ENCODE measurements around the gene PHF12.
"Not testable (repeated sequence)": the region's sequence is repeated elsewhere in the genome, so short reads cannot be mapped to it uniquely, and the experiment has no call there.

PHF12 gene

DNA sequence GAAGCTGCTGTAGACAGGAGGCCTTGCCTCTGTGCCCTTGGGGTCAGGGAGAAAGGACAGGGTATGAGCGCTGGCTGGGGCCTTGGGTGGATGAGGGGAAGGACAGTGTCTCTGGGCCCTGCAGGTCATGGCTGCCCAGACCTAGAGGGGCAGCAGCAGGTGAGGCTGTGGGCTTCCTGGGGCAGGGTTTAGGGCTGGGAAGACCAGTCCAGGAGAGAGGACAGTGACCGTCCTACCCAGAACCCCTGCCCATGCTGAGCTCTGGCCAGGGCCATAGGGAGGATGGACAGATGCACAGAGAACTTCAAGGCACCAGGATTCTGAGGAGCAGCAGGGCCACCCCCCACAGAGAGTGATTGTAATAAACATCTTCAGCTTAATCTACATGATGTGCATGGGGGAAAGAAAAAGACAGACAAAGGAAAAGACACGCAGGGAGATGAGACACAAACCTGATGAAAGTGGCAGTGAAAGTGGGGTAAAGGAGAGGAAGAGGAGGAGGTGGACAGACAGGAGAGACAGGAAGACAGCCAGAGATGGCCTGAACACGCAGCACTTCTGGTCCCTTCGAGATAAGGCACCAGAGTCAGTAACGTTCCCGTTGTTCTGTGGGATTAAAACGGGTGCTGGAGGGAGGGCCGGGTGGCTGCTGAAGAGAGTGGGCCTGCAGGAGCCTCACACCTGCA is 71.3 kb downstream of the PHF12 start:
- no peak for DNase-seq

DNA sequence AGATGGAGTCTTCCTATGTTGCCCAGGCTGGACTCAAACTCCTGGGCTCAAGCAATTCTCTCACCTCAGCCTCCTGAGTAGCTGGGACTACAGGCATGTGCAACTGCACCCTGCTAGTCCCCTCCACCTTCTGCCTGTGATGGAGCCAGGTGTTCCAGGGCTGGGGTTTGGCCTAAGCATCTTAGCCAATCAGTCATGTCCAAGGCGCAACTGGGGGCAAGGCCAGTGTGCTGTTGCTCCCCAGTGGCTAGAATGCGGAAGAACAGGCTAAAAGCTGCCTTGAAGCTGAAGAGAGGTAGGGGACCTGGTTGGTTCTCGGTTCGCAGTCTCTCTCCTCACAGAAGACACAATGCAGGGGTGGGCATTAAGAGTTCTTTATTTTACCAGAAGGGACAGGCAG is 72.3 kb downstream of the PHF12 start:
- DNase-seq, result no peak

DNA sequence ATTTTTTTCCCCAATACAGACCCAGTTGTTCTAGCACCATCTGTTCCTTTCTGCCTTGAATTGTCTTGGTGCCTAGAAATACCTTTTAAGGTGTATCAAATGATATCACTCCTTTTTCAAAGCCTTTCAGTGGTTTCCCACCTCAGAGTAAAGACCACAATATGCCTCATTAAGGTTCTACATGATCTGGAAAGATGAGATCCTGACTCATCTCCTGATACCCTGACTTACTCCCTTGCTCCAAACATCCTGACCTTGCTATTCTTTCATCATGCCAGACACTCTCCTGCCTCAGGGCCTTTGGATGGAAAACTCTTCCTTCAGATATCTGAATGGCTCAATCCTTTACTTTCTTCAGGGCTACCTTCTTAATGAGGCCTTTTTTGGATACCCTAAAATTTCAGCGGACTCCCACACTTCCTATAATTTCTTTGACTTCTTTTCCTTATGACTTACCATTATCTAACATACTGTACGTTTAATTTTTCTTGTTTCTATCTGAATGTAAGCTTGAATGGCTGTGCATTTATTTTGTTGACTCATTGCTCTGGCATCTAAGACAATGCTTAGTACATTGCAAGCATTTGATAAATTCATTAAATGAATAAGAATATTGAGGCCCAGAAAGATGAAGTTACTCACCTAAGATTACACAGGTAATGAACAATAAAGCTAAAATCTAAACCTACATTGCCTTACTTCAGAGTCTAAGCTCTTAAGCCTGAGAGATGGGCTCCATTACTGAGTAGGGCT is 73.0 kb downstream of the PHF12 start:
- no peak for DNase-seq

DNA sequence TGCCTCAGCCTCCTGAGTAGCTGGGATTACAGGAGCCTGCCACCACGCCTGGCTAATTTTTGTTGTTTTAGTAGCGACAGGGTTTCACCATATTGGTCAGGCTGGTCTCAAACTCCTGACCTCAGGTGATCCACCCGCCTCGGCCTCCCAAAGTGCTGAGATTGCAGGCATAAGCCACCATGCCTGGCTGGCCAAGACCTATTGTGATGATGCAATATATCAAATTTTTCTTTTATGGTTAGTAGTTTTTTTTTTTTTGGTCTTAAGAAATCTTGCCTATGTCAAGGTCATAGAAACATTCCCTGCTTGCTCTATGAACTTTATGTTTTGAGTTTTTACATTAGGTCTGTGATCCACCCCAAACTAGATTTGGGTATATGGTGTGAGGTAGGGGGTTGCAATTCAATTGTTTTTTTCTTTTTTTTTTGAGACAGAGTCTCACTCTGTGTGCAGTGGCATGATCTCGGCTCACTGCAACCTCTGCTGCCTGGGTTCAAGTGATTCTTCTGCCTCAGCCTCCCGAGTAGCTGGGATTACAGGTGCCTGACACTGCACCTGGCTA is 74.1 kb downstream of the PHF12 start:
- not testable (repeated sequence) for DNase-seq

DNA sequence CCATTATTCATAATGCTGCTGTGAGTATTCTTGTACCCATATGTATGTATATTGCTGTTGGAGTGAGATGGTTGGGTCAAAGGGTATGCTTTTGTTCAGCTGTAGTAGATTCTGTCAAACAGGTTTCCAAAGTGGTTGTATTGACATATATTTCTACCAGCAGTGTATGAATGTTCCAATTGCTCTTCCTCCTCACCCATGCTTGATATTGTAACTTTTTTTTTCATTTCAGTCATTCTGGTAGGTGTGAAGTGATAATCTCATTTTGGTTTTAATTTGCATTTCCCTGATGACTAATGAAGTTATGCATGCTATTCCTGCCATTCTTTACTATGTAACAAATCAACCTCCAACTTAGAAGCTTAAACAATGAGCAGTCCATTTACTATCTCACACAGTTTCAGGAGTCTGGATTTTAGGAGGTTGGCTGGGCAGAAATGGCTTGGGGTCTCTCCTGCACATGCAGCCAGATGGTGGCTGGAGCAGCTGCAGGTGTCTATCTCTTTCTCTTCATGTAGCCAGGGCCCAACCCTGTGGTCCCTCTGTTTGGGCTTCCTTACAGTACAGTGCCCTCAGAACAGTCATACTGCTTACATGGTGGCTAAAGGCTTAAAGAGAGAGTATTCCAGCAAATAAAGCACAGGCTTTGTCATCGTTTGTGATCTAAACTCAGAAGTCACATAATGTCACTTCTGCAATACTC is 75.3 kb downstream of the PHF12 start:
- no peak for DNase-seq

DNA sequence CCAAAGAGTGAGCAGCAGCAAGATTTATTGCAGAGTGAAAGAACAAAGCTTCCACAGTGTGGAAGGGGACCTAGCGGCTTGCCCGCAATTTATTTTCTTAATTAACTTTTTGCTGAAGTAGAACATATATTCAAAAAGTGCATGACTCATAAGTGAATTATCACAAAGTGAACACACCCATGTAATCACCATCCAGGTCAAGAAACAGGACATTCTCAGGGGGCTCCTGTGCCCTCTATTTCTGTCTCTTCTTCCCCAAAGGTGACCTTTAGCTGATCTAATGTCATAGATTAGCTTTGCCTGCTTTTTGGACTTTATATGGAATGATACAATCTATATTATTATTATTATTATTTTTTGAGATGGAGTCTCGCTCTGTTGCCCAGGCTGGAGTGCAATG is 76.6 kb downstream of the PHF12 start:
- DNase-seq, result no peak

DNA sequence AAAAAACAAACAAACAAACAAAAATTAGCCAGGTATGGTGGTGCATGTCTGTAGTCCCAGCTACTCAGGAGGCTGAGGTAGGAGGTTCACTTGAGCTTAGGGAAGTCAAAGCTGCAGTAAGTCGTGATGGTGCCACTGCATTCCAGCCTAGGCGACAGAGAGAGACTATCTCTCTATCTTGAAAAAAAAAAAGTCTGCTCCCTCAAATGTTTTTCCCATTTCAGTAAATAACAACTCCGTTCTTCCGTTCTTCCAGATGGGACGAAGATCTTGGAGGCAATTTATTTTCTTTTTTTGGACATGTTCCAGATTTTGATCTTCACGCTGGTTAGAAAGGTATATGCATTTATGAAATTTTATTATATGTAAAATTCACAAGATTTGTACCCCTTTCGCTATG is 77.5 kb downstream of the PHF12 start:
- no peak for DNase-seq

DNA sequence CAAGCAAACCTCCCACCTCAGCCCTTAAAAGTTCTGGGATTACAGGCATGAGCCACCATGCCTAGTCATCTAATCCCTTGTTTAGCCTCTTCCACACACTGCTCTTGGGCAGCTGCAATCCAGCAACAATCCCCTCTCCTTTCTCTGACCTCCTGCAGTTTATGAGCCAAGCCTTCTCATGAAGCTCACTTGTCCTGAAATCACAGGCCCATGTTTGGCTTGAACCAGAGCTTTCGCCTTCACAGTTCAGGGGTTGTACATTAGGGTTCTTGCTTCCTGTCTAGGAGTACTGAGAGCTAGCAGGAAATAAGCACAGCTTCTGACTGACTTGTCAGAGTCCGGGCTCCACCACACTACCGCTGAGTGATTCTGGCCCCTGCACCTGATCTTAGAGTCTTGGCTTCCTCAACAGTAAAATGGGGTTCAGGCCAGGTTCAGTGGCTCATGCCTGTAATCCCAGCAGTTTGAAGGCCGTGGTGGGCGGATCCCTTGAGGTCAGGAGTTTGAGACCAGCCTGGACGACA is 80.2 kb downstream of the PHF12 start:
- no peak for DNase-seq

DNA sequence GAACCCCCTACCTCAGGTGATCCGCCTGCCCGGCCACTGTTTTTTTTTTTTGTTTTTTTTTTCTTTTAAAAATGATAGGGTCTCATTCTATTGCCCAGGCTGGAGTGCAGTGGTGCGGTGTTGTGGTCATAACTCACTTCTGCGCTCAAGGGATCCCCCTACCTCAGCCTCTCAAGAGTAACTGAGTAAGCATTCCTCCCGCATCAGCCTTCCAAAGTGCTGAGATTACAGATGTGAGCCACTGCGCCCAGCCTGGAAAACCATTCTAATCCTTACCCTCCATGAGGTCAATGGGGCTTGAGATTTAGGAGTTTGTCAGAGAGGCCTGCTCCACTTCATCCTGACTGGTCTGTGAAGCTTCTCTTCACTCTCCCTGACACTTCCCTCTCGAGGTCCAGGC is 84.0 kb downstream of the PHF12 start:
- DNase-seq, result no peak

DNA sequence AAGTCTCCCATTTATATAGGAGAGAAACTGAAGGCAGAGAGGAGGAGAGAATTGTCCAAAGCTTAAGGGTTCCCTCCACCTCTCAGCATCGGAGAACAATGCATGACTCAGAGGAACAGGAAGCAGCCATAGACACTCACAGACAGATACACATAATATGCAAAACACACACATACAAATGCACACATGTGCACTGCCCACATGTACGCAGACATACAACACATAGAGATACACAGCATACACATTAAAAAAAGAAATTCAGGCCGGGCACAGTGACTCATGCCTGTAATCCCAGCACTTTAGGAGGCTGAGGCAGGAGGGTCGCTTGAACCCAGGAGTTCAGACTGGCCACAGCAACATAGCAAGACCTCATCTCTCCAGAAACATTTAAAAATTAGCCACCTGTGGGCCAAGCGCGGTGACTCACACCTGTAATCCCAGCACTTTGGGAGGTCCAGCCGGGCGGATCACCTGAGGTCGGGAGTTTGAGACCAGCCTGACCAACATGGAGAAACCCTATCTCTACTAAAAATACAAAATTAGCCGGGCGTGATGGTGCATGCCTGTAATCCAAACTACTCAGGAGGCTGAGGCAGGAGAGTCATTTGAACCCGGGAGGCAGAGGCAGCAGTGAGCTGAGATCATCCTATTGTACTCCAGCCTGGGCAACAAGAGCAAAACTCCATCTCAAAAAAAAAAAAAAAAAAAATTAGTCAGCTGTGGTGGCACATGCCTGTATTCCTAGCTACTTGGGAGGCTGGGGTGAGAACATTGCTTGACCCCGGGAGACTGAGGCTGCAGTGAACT is 85.2 kb downstream of the PHF12 start:
- DNase-seq, result no peak

DNA sequence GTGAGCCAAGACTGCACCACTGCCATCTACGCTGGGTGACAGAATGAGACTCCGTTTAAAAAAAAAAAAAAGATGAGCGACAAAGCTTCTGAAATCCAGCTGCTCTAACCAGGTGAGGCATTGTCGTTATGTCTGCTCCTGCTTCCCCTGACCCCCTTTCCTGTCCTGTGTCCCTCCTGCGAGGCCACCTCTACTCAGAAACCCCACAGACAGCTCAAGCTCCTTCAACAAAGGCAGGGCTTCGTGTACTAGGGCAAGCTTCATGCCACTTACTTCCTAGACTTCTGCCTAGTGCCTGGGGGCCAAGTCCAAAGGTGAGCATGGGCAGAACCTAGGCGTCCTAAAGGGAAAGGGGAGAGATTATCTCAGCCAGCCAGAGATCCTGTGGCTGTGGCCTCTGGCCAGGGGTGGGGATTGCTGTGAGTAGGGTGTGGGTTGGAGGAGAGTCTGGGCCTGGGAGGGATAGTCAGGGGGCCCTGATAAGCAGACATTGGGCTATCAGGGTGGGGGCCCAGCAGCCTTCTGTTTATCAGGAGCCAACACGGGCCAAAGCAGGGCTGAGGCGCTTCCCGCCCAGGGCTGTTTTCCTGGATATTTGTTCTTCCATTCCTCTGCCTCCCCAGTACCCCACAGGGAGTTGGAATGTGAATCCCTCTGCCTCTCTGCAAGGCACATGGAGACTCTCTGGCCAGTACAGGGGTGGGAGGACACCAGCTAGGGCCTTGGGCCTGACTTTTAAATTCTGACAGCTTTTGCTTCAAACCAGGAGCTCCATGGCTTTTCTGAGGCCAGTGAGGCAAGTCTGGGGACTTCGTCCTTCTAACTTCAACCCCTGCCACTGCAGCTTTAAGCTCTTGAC is 86.1 kb downstream of the PHF12 start:
- no peak for DNase-seq

DNA sequence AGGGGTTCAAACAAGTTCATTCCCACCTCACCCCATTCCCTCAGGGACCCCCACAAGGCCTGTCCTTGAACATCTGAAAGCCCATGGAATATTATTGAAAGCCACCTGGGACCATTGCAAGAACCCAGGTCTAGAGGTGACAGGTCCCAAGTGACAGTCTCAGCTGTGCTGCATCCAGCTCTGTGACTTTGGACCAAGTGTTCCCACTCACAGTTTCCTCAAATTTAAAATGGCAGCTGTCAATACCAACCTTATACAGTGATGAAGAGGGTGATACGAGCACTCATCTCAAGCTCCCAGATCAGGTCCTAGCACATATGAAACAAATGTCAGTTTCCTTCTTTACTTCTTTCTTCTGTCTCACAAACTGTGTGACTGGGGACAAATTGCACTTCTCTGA is 87.4 kb downstream of the PHF12 start:
- DNase-seq, result no peak

DNA sequence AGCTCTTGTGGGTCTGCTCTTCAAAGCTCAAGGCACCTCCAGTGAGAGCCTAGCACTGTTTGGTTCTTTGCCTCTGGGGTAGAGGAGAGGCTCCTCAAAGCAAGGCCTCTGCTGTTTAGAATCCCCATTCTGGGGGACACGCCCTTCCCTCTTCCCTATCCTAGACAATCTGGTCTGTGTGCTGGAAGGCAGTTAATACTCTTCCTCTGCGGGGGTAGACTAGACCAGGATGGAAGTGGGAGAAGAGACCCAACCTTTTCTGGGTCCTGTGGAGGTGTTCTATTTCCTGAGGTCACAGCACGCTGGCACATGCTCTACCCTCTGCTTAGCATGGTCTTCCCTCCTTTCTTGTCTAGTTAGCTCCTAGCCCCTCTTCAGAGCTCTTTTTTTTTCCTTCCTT is 88.8 kb downstream of the PHF12 start:
- DNase-seq, result no peak

DNA sequence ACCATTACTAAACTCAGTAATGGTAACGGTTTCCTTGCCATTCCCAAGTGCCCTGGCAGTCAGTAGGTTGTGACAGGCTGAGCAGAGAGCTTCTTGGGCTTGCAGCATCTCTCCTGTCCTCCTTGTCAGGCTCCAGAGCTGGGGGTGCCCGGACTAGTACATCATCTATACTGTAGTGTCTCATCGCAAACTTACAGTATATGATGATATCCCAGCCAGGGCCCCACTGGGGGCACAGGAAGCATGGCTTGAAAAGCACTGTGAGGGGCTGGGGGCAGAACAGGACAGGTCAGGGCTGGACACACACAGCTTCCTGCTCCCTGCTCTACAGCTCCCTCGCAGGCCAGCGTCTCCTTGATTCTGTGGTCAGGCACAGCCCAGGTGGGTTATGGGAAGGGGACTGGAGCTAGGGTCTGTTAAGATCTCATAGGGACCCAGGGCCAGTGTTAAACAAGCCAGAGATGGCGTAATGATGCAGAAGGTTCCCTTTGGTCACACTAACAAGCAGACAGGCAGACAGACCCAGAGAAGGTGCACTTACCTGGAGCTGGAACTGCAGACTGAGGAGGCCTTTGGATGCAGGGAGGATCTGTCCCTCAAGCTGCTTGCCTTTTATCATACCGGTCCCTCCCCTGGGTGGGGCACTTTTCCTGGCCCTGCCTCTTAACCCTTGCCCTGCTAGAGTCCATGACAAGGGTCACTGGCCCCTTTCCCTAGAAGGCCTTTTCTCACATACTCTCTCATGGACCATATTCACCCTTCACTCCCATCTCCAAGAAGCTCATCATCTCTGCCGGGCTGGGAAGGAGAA is 89.7 kb downstream of the PHF12 start:
- DNase-seq, result no peak

DNA sequence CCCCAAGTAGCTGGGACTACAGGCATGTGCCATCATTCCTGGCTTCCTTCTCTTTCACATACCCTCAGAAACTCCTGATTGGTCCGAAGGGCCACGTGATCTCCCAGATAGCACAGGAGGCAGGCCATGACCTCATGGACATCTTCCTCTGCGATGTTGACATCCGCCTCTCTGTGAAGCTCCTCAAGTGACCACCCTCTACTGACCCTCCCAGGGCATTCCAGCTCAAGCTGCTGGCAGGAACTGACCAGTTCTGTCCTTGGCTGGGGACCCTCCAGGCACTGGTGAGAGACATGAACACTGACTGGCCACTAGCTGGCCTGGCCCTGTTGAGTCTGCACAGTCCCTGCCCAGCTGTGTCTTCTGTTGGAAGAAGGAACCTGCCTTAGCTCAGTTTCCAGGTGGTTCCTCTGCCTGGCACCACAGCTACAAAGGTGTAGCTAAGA is 90.9 kb downstream of the PHF12 start:
- DNase-seq, result no peak

DNA sequence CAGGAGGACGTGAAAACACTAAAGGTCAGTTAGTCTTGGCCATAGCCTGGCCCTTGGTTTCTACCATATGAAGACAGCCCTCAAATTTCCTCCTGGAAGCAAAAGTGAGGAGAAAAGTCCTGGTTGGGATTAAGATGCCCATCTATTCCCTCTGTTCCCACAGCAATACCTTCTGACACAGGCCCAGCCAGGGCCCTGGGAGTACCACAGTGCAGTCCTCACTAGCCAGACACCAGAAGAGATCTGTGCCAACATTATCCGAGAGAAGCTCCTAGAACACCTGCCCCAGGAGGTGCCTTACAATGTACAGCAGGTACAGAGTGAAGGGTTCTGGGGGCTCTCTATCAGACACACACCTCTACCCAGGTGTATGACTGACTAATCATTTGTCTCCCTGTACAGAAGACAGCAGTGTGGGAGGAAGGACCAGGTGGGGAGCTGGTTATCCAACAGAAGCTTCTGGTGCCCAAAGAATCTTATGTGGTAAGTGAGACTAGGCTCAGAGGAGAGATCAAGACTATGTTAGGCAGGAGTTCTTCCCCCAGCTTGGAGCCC is 92.4 kb downstream of the PHF12 start:
- DNase-seq, result no peak

DNA sequence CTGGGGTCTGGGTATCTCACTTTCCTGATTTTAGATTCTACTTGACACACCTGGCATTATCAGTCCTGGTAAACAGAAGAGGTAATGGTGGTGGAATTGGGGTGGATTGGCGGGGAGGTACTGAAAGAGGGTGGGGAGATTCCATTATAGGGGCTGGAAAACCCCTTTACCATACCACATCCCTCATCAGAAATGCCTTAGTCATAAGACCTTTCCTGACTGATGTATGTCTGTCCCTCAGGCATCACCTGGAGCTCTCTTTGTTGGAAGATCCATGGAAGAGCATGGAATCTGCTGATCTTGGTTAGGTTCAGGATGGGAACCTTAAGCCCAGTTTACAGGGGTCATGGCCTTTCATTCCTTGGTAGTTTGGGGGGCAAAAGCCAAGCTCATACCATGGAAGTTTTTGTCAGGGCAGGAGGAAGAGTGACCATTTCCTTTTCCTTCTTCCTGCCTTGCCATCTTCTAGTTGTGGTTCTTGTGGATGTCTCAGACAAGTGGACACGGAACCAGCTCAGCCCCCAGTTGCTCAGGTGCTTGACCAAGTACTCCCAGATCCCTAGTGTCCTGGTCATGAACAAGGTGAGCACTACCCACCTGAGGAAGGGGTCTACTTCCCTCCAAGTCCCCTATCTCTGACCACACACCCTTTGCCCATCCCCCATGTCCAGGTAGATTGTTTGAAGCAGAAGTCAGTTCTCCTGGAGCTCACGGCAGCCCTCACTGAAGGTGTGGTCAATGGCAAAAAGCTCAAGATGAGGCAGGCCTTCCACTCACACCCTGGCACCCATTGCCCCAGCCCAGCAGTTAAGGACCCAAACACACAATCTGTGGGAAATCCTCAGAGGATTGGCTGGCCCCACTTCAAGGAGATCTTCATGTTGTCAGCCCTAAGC is 93.2 kb downstream of the PHF12 start:
- no peak for DNase-seq

DNA sequence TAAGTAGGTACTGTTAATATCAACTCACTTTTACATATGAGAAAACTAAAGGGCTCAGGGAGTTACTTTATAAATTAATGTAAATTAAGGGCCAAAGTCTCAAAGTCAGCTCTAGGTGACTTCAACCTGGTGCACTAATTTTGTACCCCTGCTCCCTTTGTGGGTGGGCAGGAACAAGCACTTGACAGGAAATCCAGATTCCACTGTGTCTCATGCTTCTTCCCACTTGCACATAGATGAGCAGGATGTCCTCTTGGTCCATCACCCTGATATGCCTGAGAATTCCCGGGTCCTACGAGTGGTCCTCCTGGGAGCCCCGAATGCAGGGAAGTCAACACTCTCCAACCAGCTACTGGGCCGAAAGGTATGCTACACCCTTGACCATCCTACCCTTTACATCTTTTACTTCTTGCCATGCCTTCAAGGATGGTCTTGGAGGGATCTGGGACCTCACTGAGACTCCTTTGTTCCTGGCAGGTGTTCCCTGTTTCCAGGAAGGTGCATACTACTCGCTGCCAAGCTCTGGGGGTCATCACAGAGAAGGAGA is 95.2 kb downstream of the PHF12 start:
- no peak for DNase-seq

DNA sequence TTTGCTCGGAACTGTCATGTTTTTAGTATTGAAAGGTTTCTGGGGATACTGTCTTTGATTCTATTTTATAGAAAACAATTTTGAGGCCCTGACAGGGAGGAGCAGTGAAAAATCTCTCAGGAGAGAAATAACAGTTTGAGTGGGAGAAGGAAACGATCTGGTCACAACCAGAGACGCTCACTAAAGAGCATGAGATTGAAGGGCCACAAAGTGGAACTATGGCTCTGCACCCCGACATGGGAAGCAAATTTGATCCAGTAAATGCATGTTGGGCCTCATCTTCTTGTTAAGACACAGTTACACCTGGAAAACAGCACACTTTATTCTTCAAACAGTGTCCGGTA is 96.0 kb downstream of the PHF12 start:
- no peak for DNase-seq
